Neural progenitor cell (in vitro differentiated cells): ENCODE data around the gene SHROOM1.

Experiments used
- CTCF ChIP-seq: fragments of 200-600 bp; sonication (generic); IDR thresholded peaks from 2 replicates; pipeline ENCODE4 v1.5.1; 2017; ENCODE audit warnings: antibody characterized with exemption, mild to moderate bottlenecking
- EZH2 ChIP-seq: fragments of 200-600 bp; sonication (generic); IDR thresholded peaks from 2 replicates; pipeline ENCODE4 v1.6.1; 2017; ENCODE audit warnings: antibody characterized with exemption, mild to moderate bottlenecking, moderate library complexity
- EZH2phosphoT487 ChIP-seq: fragments of 200-600 bp; sonication (generic); IDR thresholded peaks from 2 replicates; pipeline ENCODE4 v1.6.1; 2017; ENCODE audit warnings: antibody characterized with exemption

- no peak for TF ChIP-seq EZH2
- TF ChIP-seq CTCF, result no peak
- TF ChIP-seq EZH2phosphoT487, result no peak
These were observed 42.3 kb upstream of the SHROOM1 start for GRCh38 chr5:132872788-132873118.
